Large intestine (tissue), 12 donors: ENCODE data around the gene SAMD7. TPM values are rescaled to one million over a fixed set of nuclear protein-coding genes. Genes with fewer than 3 reads are reported as not detected.
A peak's percentile ranks its signal among the peaks of the same experiment; 100 is the strongest.

Experiments used
- DNase-seq, 2 donors: peaks; one replicate each; pipeline versions ENCODE4 v3.0.0 to v3.0.0-alpha.2; 2013
- H3K27ac ChIP-seq: one replicate; pipeline ENCODE4 v1.5.1; 2013; ENCODE audit warnings: low read length
- H3K27me3 ChIP-seq: 2 replicates; pipeline ENCODE4 v1.6.1; 2013; ENCODE audit warnings: low read length; ENCODE audit not compliant: control insufficient read depth, insufficient read depth
- H3K36me3 ChIP-seq: 2 replicates; pipeline ENCODE4 v1.6.1; 2013; ENCODE audit warnings: low read length; ENCODE audit not compliant: control insufficient read depth, insufficient read depth
- H3K4me1 ChIP-seq: one replicate; pipeline ENCODE4 v1.6.1; 2013; ENCODE audit warnings: low read length; ENCODE audit not compliant: control insufficient read depth, insufficient read depth
- H3K4me3 ChIP-seq: one replicate; pipeline ENCODE4 v1.5.1; 2013; ENCODE audit warnings: low read length
- H3K9me3 ChIP-seq: one replicate; pipeline ENCODE4 v1.6.1; 2013; ENCODE audit warnings: mild to moderate bottlenecking, low read depth, low read length, moderate library complexity; ENCODE audit not compliant: control insufficient read depth
- WGBS: methylation state at CpG from one replicate; pipeline ENCODE4 v1.1.5; 2013; ENCODE audit warnings: low lambda C conversion rate; ENCODE audit not compliant: insufficient coverage; 5-methylcytosine and 5-hydroxymethylcytosine counted together
- long read RNA-seq, 11 donors: transcript quantifications; one replicate each; lab custom pipeline, GENCODE V29; 2026
- polyA plus RNA-seq: library from polyadenylated mRNA; unstranded; fragments of 120-200 nt; gene quantifications from one replicate; pipeline ENCODE4 v1.2.1, GENCODE V29; 2013

The SAMD7 gene, protein sequence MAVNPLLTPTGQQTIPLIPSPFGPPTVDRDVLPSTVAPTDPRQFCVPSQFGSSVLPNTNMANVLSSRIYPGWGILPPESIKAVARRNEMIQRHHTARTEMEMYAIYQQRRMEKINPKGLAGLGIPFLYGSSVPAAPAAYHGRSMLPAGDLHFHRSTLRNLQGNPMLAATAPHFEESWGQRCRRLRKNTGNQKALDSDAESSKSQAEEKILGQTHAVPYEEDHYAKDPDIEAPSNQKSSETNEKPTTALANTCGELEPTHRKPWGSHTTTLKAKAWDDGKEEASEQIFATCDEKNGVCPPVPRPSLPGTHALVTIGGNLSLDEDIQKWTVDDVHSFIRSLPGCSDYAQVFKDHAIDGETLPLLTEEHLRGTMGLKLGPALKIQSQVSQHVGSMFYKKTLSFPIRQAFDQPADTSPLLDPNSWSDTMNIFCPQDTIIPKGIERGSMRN
- polyA plus RNA-seq = not detected
- long read RNA-seq, donor 1 = 0 reads
- long read RNA-seq, donor 2 = 0 reads
- long read RNA-seq, donor 3 = 0 reads
- long read RNA-seq, donor 4 = 0 reads
- long read RNA-seq, donor 5 = 0 reads
- long read RNA-seq, donor 6 = 0 reads
- long read RNA-seq, donor 7 = 0 reads
- long read RNA-seq, donor 8 = 0 reads
- long read RNA-seq, donor 9 = 0 reads
- long read RNA-seq, donor 10 = 0 reads
- long read RNA-seq, donor 11 = 0 reads

DNA sequence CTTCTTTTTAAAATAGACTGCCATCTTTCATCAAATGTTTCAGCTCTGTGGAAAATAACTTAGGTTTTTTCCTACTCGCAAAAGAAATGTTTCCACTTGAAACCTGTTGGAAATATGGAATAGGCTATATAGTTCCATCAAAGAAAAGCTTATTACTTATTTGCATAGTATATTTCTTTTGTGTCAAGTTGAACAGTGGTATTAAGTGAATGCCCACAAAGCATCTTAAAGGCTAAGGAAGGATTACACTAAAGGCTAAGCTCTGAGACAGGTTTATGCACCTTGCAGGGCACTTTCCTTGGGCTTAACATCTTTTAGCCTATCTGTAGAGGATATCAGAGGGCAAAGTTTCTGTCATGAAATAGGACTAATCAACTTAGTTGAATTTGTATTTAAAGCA is at the start of gene SAMD7:
Gene SAMD7, plus strand, starts transcription at position 301 of the 400 bp plus-strand sequence. CDS start 7,927 bp downstream, outside the sequence.
- H3K36me3 ChIP-seq = no peaks in the 10 kb centered on the region
- no CpG with 5 or more reads among the region's 1 CpG for WGBS
- H3K27ac ChIP-seq = no peak within 1 kb of the TSS
- H3K4me1 ChIP-seq = no peaks in the 10 kb centered on the region
- H3K9me3 ChIP-seq = no peaks in the 10 kb centered on the region
- H3K27me3 ChIP-seq = no peaks in the 10 kb centered on the region
- H3K4me3 ChIP-seq = no peak within 1 kb of the TSS
- no peak for DNase-seq

DNA sequence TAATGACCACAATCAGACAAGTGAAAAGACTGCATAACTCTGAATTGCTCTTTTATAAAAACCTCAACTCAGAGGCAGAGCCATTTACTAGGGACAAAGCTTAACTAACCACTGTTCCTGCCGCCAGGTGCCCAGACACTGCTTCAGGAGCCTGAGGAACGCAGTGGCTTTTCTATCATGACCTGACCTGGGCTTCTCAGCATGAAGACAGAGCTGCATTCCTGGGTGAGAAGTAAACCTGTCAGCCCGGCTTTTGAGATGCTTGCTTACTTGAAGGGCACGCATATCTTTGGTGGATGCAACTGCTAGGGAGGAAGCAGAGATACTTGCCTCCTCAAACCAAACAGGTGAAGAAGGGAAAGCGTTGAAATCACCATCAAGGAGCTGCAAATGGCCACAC is 49.5 kb upstream of the SAMD7 start:
- no peak for DNase-seq
- Histone ChIP-seq H3K9me3 (no peaks in the 10 kb centered on the region), H3K4me3 (no peak overlapping the region), H3K27ac (no peak overlapping the region), H3K4me1 (peaks cover 16% of the 10 kb centered on the region), H3K27me3 (no peaks in the 10 kb centered on the region), H3K36me3 (peaks cover 10% of the 10 kb centered on the region)
- WGBS = no CpG with 5 or more reads among the region's 5 CpGs

DNA sequence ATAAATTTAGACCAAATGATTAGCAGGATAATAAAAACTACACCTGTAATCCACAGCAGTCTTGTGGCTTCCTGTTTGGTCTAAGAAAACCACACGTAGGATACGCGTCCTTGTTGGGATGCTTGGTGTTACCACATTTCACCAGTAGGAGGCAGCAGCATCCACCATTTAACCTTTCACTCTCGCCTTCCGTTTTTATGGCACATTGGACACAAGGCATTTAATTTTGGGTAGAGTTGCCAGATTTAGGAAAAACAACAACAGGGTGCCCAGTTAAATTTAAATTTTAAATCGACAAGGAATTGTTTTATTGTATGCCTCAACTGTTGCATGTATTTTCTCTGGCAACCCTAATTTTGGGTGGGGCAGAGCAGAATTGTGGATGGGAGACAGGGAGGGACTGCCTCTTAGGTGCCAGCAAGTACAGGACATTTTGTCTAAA is 47.9 kb upstream of the SAMD7 start:
- Histone ChIP-seq H3K9me3 (no peaks in the 10 kb centered on the region), H3K36me3 (peaks cover 8% of the 10 kb centered on the region), H3K27ac (no peak overlapping the region), H3K4me1 (peaks cover 16% of the 10 kb centered on the region), H3K27me3 (no peaks in the 10 kb centered on the region), H3K4me3 (no peak overlapping the region)
- DNase-seq = peak; percentile 71 to 83
- WGBS = 0% methylated on average over 1 of the region's 6 CpGs

DNA sequence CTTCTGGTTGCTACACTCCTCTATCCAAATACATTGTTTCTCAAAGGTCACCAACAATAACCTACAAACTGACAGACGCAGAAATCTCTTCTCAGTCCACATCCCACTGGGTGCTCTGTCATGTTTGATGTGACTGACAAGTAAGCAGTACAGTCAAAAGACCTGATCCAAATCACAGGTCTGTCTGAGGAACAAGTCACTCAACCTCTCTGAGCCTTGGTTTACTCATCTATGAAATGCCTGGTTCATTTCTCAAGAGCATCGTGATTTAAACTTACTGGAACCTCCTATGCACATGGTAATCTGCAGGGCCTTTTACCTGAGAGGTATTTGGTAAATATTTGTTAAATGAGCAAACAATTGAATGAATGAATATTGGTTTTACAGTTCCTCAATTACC is 47.1 kb upstream of the SAMD7 start:
- peaks cover 8% of the 10 kb centered on the region for H3K36me3 ChIP-seq
- WGBS = 86% methylated on average over 1 of the region's 2 CpGs
- no peaks in the 10 kb centered on the region for H3K27me3 ChIP-seq
- H3K27ac ChIP-seq = no peak overlapping the region
- no peak overlapping the region for H3K4me3 ChIP-seq
- peaks cover 16% of the 10 kb centered on the region for H3K4me1 ChIP-seq
- no peak for DNase-seq
- no peaks in the 10 kb centered on the region for H3K9me3 ChIP-seq

DNA sequence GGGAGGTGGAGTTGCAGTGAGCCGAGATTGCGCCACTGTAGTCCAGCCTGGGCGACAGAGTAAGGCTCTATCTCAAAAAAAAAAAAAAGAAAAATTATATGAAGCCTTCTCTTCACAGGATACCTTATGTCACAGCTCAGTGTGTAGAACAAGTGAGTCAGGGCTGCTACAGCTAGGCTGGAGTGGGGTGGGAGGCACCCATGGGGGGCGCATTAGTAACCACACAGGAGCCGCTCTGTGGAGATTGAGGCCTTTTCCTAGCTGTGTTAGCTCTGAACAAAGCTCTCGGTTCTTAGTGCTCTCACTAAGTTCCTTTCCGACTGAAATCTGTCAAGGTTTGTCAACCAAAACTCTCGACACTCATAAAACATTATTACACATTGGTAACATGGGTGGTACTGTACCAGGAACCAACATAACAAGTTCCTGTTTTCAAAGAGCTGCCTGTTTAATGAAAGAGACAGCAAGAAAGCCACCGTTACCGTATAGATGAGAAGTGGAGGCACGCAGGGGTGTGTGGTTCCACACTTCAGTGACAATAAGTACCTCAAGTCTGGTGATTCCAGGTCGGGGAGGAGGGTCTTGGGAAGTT is 46.1 kb upstream of the SAMD7 start:
- Histone ChIP-seq H3K27me3 (no peaks in the 10 kb centered on the region), H3K27ac (peak overlapping the region; percentile 50), H3K4me1 (peaks cover 18% of the 10 kb centered on the region), H3K4me3 (no peak overlapping the region), H3K9me3 (no peaks in the 10 kb centered on the region), H3K36me3 (peaks cover 8% of the 10 kb centered on the region)
- WGBS = no CpG with 5 or more reads among the region's 12 CpGs
- peak in 1 of 2 donors; percentile 51 for DNase-seq

DNA sequence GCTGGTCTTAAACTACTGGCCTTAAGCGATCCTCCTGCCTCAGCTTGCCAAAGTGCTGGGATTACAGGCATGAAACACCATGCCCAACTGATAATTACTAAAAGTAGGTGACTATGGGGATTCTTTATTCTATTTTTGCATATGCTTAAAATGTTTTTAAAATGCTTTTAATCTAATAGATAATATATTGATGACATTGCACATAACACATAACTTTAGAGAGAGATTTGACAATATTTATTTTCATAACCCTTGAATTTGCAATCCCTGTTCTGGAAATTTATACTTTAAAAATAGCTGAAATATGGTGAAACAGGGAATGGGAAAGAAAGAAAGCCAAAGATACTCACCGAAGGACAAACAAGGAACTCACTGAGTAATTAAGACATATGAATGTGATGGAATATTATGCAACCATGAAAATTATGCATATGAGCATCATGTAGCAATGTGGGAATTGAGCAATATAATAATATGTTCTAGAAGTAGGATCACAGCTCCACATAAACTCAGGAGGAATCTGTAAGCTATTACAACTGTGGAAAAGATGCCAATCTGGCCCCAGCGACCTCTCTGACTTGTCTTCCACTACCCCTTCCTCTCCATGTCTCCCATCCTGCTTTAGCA is 43.7 kb upstream of the SAMD7 start:
- H3K27ac ChIP-seq = no peak overlapping the region
- H3K9me3 ChIP-seq = no peaks in the 10 kb centered on the region
- peaks cover 37% of the 10 kb centered on the region for H3K4me1 ChIP-seq
- H3K27me3 ChIP-seq = no peaks in the 10 kb centered on the region
- DNase-seq = no peak
- H3K36me3 ChIP-seq = no peaks in the 10 kb centered on the region
- no peak overlapping the region for H3K4me3 ChIP-seq
- whole genome bisulfite sequencing = 100% methylated on average over 1 of the region's 3 CpGs

DNA sequence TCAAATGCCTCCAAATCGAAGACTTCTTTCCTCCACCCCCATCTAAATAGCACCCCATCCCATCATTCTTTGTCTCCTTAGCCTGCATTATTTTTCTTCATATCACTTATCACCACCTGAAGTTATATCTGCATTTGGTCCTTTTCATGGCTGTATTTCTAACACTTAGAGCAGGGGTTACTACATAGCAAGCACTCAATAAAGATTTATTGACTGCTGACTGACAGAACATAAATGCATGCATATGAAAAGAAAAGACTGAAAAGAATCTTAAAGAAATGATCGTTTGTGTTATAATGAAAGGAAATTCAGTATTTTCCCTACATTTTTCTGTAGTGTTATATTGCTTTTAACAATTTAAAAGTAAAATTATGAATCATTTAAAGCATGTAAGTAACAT is 43.0 kb upstream of the SAMD7 start:
- DNase-seq = no peak
- Histone ChIP-seq H3K27ac (no peak overlapping the region), H3K9me3 (no peaks in the 10 kb centered on the region), H3K4me1 (peaks cover 37% of the 10 kb centered on the region), H3K36me3 (no peaks in the 10 kb centered on the region), H3K4me3 (no peak overlapping the region), H3K27me3 (no peaks in the 10 kb centered on the region)
- 100% methylated on average over 1 of the region's 2 CpGs for WGBS

DNA sequence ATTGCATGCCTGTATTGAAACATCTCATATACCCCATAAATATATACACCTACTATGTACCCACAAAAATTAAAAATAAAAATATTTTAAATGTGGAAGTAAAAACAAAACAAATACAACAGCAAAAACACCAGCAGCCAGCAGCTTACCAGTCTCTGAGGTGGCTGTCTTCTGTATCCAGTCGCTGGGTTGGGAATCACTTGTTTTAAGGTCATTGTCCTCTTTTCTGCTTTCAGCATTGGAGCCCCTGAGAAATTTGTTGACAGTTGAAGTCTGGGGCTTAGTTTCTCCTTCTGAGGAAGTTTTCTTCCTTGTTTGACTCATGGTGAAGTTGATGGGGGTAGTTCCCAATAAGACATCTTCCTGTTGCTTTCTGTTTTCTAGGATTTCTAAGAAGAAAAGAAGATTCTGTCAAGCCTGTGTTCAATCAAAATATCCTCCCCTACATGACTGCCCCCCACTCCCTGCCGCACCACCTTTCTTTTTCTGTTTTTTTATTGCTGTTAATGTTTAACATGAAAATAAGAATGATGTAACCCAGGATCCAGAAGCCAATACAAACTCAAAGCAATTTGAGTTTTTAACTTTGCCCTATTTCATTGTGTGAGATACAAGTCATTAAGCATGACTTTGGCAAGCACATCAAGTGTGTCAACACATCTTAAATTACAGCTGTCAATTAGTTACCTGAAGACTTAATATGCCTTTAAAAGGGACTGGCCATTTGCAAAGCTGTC is 41.7 kb upstream of the SAMD7 start, which contains the start of gene LRRC31:
Gene LRRC31, minus strand, starts transcription at position 452 of the 737 bp plus-strand sequence. Its CDS starts 128 bp downstream, at position 324.
- H3K4me3 ChIP-seq = peak within 1 kb of the TSS; percentile 5
- peaks cover 33% of the 10 kb centered on the region for H3K4me1 ChIP-seq
- no peaks in the 10 kb centered on the region for H3K36me3 ChIP-seq
- H3K27me3 ChIP-seq = no peaks in the 10 kb centered on the region
- no CpG with 5 or more reads among the region's 2 CpGs for WGBS
- DNase-seq = peak; percentile 75 to 89
- H3K27ac ChIP-seq = peak within 1 kb of the TSS; percentile 75
- no peaks in the 10 kb centered on the region for H3K9me3 ChIP-seq

DNA sequence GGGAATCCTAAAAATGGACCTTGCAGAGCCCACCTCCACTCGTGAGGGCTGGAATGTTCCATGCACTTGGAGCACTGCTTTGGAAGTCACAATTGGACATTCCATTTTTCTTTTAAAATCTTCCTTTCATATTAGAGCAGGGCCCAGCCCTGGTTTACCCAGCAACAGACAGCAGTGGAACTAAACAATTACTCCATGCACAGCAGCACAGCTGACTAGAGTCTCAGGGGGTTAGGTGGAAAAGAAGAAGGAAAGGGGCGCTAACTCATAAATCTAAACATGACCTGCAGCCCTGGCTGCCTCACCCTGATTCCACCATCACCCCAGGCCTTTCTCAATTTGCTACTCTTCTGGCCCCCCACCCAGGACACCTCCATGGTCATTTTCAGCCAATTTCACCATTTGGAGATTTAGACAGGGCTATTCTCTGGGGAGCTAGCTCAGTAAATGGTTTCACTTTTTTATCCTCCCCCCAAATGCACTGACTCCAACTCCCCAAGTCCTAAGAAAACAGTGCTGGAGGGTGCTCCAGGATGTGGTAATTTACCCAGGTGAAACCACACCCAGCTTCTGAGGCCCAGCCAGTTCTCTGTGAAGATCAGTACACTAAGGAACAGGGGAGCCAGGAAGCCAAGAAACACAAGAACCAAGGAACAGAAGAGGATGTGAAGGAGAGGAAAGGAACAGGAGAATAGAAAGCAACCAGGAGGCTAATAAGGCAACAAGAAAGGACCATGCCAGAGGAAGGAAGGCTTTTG is 40.1 kb upstream of the SAMD7 start:
- H3K36me3 ChIP-seq = no peaks in the 10 kb centered on the region
- H3K27ac ChIP-seq = peak overlapping the region; percentile 75
- H3K4me3 ChIP-seq = no peak overlapping the region
- no peaks in the 10 kb centered on the region for H3K9me3 ChIP-seq
- WGBS = no CpG with 5 or more reads among the region's 2 CpGs
- H3K4me1 ChIP-seq = peaks cover 20% of the 10 kb centered on the region
- peak; percentile 47 to 80 for DNase-seq
- no peaks in the 10 kb centered on the region for H3K27me3 ChIP-seq
